H1 (cell line): ENCODE data around the gene HOXA6. TPM values are rescaled to one million over a fixed set of nuclear protein-coding genes. Genes with fewer than 3 reads are reported as not detected.

Source experiments
- CTCF ChIA-PET: fragments of 300-600 bp; sonication (Branson Sonifier 250); formaldehyde crosslinking; loops from one replicate; lab custom pipeline; 2021; ENCODE audit not compliant: partially characterized antibody; lab: Charles Lee
- POLR2A ChIA-PET: fragments of 300-600 bp; sonication (Branson Sonifier 250); formaldehyde crosslinking; loops from one replicate; lab custom pipeline; 2021; ENCODE audit warnings: inconsistent platforms; ENCODE audit not compliant: partially characterized antibody; lab: Charles Lee
- DNase-seq, 2 experiments: peaks; one replicate each; pipeline versions ENCODE4 v3.0.0 to v3.0.0-alpha.2; 2010 to 2022; ENCODE audit warnings: low spot score in 2 of 2, low read depth in 1 of 2, mixed read lengths in 1 of 2
- FAIRE-seq: peaks from 2 replicates; lab custom pipeline; 2011; peaks lifted over from hg19 to GRCh38; lab: Jason Lieb, UNC
- H2AFZ ChIP-seq: 2 replicates; pipeline ENCODE4 v1.8.1; 2012; ENCODE audit warnings: low read length, inconsistent platforms
- H2AK5ac ChIP-seq: 2 replicates; pipeline ENCODE4 v1.6.1; 2013; ENCODE audit warnings: low read depth, low read length
- H2BK120ac ChIP-seq: replicated peaks from 2 replicates; pipeline ENCODE3; 2013; ENCODE audit warnings: low read depth, low read length, inconsistent platforms
- H2BK12ac ChIP-seq: 2 replicates; pipeline ENCODE4 v1.6.1; 2013; ENCODE audit warnings: low read depth, low read length
- H2BK15ac ChIP-seq: 2 replicates; pipeline ENCODE4 v1.6.1; 2013; ENCODE audit warnings: low read length
- H2BK20ac ChIP-seq: 2 replicates; pipeline ENCODE4 v1.6.1; 2013; ENCODE audit warnings: low read length
- H2BK5ac ChIP-seq: 2 replicates; pipeline ENCODE4 v1.6.1; 2013; ENCODE audit warnings: low read depth, low read length
- H3K14ac ChIP-seq: 2 replicates; pipeline ENCODE4 v1.6.1; 2013; ENCODE audit warnings: inconsistent platforms; ENCODE audit not compliant: insufficient read length
- H3K18ac ChIP-seq: 2 replicates; pipeline ENCODE4 v1.6.1; 2013; ENCODE audit warnings: low read length; ENCODE audit errors: extremely low read depth
- H3K23ac ChIP-seq: 2 replicates; pipeline ENCODE4 v1.6.1; 2013; ENCODE audit warnings: inconsistent platforms; ENCODE audit not compliant: insufficient read length
- H3K23me2 ChIP-seq: 2 replicates; pipeline ENCODE4 v1.6.1; 2013; ENCODE audit warnings: low read depth, low read length
- H3K27ac ChIP-seq: 2 replicates; pipeline ENCODE4 v1.6.1; 2011; ENCODE audit warnings: low read depth, low read length, inconsistent platforms
- H3K27me3 ChIP-seq, 4 experiments: replicated peaks in 1 of 4; 1 replicate in 1 of 4; 2 replicates in 3 of 4; pipeline versions ENCODE4 v1.6.1 to v1.8.1; 2011 to 2013; ENCODE audit warnings: low read length in 3 of 4, mild to moderate bottlenecking in 3 of 4, inconsistent platforms in 2 of 4, mixed read lengths in 2 of 4, moderate library complexity in 1 of 4; ENCODE audit not compliant: control insufficient read depth in 3 of 4, insufficient read depth in 3 of 4; ENCODE audit errors: extremely low read depth in 1 of 4
- H3K36me3 ChIP-seq, 4 experiments: 2 replicates each; pipeline versions ENCODE4 v1.6.1 to v1.8.1; 2011 to 2013; ENCODE audit warnings: mild to moderate bottlenecking in 4 of 4, low read length in 3 of 4, moderate library complexity in 2 of 4, control low read depth in 1 of 4, inconsistent platforms in 1 of 4; ENCODE audit not compliant: insufficient read depth in 4 of 4, control insufficient read depth in 2 of 4
- H3K4ac ChIP-seq: replicated peaks from 2 replicates; pipeline ENCODE3; 2013; ENCODE audit warnings: low read length, low read depth, mixed read lengths, inconsistent platforms; ENCODE audit not compliant: insufficient read length
- H3K4me1 ChIP-seq, 4 experiments: replicated peaks in 1 of 4; 1 replicate in 1 of 4; 2 replicates in 3 of 4; pipeline versions ENCODE4 v1.6.1 to v1.8.1; 2011 to 2013; ENCODE audit warnings: low read length in 3 of 4, inconsistent platforms in 2 of 4, mixed read lengths in 1 of 4; ENCODE audit not compliant: insufficient read depth in 4 of 4, control insufficient read depth in 3 of 4
- H3K4me2 ChIP-seq, 2 experiments: 2 replicates each; pipeline versions ENCODE4 v1.6.1 to v1.8.1; 2011 to 2013; ENCODE audit warnings: low read depth in 2 of 2, low read length in 2 of 2, control low read depth in 1 of 2, inconsistent platforms in 1 of 2, mild to moderate bottlenecking in 1 of 2; ENCODE audit not compliant: insufficient read depth in 1 of 2
- H3K4me3 ChIP-seq, 4 experiments: fragments of 200-600, 300-600 bp in 1 of 4; sonication (generic), shearing (Covaris generic), sonication (Bioruptor Twin) in 1 of 4; 2 replicates each; pipeline versions ENCODE4 v1.5.1 to v1.8.1; 2011 to 2016; ENCODE audit warnings: low read length in 4 of 4, low read depth in 3 of 4, control low read depth in 2 of 4, inconsistent platforms in 2 of 4, mild to moderate bottlenecking in 2 of 4, mixed read lengths in 1 of 4, moderate library complexity in 1 of 4; ENCODE audit not compliant: insufficient read depth in 2 of 4; ENCODE audit errors: extremely low read depth in 1 of 4
- H3K56ac ChIP-seq: replicated peaks from 2 replicates; pipeline ENCODE3; 2013; ENCODE audit warnings: low read depth, mild to moderate bottlenecking, mixed read lengths, low read length, inconsistent platforms; ENCODE audit not compliant: insufficient read length
- H3K79me1 ChIP-seq: 2 replicates; pipeline ENCODE4 v1.6.1; 2013; ENCODE audit warnings: low read depth, low read length, control low read depth
- H3K79me2 ChIP-seq, 2 experiments: 2 replicates each; pipeline versions ENCODE4 v1.6.1 to v1.8.1; 2012 to 2013; ENCODE audit warnings: low read length in 2 of 2, mild to moderate bottlenecking in 2 of 2, inconsistent platforms in 1 of 2; ENCODE audit not compliant: insufficient read depth in 2 of 2, control insufficient read depth in 1 of 2
- H3K9ac ChIP-seq, 4 experiments: replicated peaks in 1 of 4; 1 replicate in 1 of 4; 2 replicates in 3 of 4; pipeline versions ENCODE4 v1.6.1 to v1.8.1; 2011 to 2013; ENCODE audit warnings: low read depth in 3 of 4, low read length in 3 of 4, control low read depth in 2 of 4, mild to moderate bottlenecking in 2 of 4, moderate library complexity in 2 of 4, inconsistent platforms in 1 of 4; ENCODE audit errors: extremely low read depth in 1 of 4
- H3K9me3 ChIP-seq, 2 experiments: 2 replicates each; pipeline versions ENCODE4 v1.6.1 to v1.8.1; 2012 to 2013; ENCODE audit warnings: mild to moderate bottlenecking in 2 of 2, moderate library complexity in 2 of 2, control low read depth in 1 of 2, inconsistent platforms in 1 of 2, low read depth in 1 of 2, low read length in 1 of 2, mixed read lengths in 1 of 2; ENCODE audit not compliant: insufficient read depth in 2 of 2
- H4K20me1 ChIP-seq, 2 experiments: replicated peaks in 1 of 2; 2 replicates each; pipeline versions ENCODE3 to v1.8.1; 2011 to 2013; ENCODE audit warnings: inconsistent platforms in 2 of 2, low read length in 2 of 2, mild to moderate bottlenecking in 1 of 2; ENCODE audit not compliant: insufficient read depth in 2 of 2, control insufficient read depth in 1 of 2
- H4K5ac ChIP-seq: 2 replicates; pipeline ENCODE4 v1.6.1; 2013; ENCODE audit warnings: low read length, low read depth, mixed read lengths, inconsistent platforms; ENCODE audit not compliant: insufficient read length
- H4K8ac ChIP-seq: 2 replicates; pipeline ENCODE4 v1.8.0; 2013; ENCODE audit warnings: mild to moderate bottlenecking, moderate library complexity, low read length, inconsistent platforms; ENCODE audit not compliant: insufficient read depth; ENCODE audit errors: extremely low read depth
- H4K91ac ChIP-seq: replicated peaks from 2 replicates; pipeline ENCODE3; 2013; ENCODE audit warnings: low read length, mixed read lengths, inconsistent platforms; ENCODE audit not compliant: insufficient read length
- CHD1 ChIP-seq: IDR thresholded peaks from 2 replicates; pipeline ENCODE4 v1.6.1; 2012; ENCODE audit warnings: low read depth, low read length, improper control_type of control experiment
- CTBP2 ChIP-seq: IDR thresholded peaks from 2 replicates; pipeline ENCODE4 v1.7.0; 2011; ENCODE audit warnings: borderline replicate concordance, mild to moderate bottlenecking, moderate library complexity, mixed read lengths, low read length; ENCODE audit not compliant: insufficient read depth, insufficient read length
- FOSL1 ChIP-seq: IDR thresholded peaks from 2 replicates; pipeline ENCODE4 v1.6.1; 2011; ENCODE audit warnings: mild to moderate bottlenecking, low read depth, low read length, moderate library complexity; ENCODE audit not compliant: insufficient read depth
- MAFK ChIP-seq: IDR thresholded peaks from 2 replicates; pipeline ENCODE4 v1.6.1; 2012; ENCODE audit warnings: low read depth, mild to moderate bottlenecking, improper control_type of control experiment, low read length
- RAD21 ChIP-seq, 2 experiments: IDR thresholded peaks in 1 of 2; conservative IDR thresholded peaks in 1 of 2; 2 replicates each; pipeline ENCODE4 v1.6.1; 2011; ENCODE audit warnings: low read depth in 2 of 2, low read length in 2 of 2, improper control_type of control experiment in 1 of 2, inconsistent platforms in 1 of 2, mild to moderate bottlenecking in 1 of 2, moderate library complexity in 1 of 2
- RFX5 ChIP-seq: IDR thresholded peaks from 2 replicates; pipeline ENCODE4 v1.6.1; 2011; ENCODE audit warnings: low read depth, low read length, improper control_type of control experiment, borderline replicate concordance
- SAP30 ChIP-seq: fragments of 300-600 bp; sonication (generic); IDR thresholded peaks from 2 replicates; pipeline ENCODE4 v1.7.1; 2012; ENCODE audit warnings: low read length, moderate library complexity, mild to moderate bottlenecking, inconsistent platforms; ENCODE audit not compliant: insufficient read depth, insufficient replicate concordance
- SP2 ChIP-seq: IDR thresholded peaks from 2 replicates; pipeline ENCODE4 v1.6.1; 2012; ENCODE audit warnings: mild to moderate bottlenecking, low read length, inconsistent platforms
- TBP ChIP-seq: IDR thresholded peaks from 2 replicates; pipeline ENCODE4 v1.6.1; 2011; ENCODE audit warnings: low read depth, low read length, improper control_type of control experiment
- ZNF274 ChIP-seq: IDR thresholded peaks from 2 replicates; pipeline ENCODE4 v1.7.0; 2012; ENCODE audit warnings: low read length, borderline replicate concordance; ENCODE audit errors: extremely low read depth
- WGBS, 2 experiments: shearing (Covaris generic) in 1 of 2; methylation state at CpG; one replicate each; pipeline versions ENCODE4 v1.1.6 to v1.1.7; 2013 to 2015; ENCODE audit warnings: low lambda C conversion rate in 2 of 2, mixed read lengths in 2 of 2, inconsistent platforms in 1 of 2, low coverage in 1 of 2, missing lambda C conversion rate in 1 of 2; ENCODE audit not compliant: insufficient replicate concordance in 2 of 2, insufficient coverage in 1 of 2, insufficient read length in 1 of 2; ENCODE audit errors: extremely low coverage in 1 of 2, missing lambda C conversion rate in 1 of 2; 5-methylcytosine and 5-hydroxymethylcytosine counted together
- polyA plus RNA-seq, 7 experiments: library from polyadenylated mRNA; depleted of rRNA in 3 of 7; stranded (reverse) in 5 of 7; unstranded in 2 of 7; fragments of >200 nt in 5 of 7; fragments of 200-250 nt in 2 of 7; gene quantifications; 1 replicate in 5 of 7; 2 replicates in 1 of 7; 4 replicates in 1 of 7; pipeline versions ENCODE4 v1.2.1 to v1.2.3, GENCODE V29; 2011 to 2013; ENCODE audit warnings: missing spikeins in 2 of 7, mixed read lengths in 2 of 7
- total RNA-seq: library from RNA; stranded (reverse); fragmentation: NEBNext Ultra II Directional; extraction: Animal tissue kit (Norgen Biotek cat#: 25700); gene quantifications from 2 replicates; pipeline ENCODE4 v1.2.1, GENCODE V29; 2021

The HOXA6 gene
- total and polyA plus RNA-seq, 2 of the 8 experiments (the other 6 are each of a cell fraction or from before 2014, with no cell fraction given), result not detected

DNA sequence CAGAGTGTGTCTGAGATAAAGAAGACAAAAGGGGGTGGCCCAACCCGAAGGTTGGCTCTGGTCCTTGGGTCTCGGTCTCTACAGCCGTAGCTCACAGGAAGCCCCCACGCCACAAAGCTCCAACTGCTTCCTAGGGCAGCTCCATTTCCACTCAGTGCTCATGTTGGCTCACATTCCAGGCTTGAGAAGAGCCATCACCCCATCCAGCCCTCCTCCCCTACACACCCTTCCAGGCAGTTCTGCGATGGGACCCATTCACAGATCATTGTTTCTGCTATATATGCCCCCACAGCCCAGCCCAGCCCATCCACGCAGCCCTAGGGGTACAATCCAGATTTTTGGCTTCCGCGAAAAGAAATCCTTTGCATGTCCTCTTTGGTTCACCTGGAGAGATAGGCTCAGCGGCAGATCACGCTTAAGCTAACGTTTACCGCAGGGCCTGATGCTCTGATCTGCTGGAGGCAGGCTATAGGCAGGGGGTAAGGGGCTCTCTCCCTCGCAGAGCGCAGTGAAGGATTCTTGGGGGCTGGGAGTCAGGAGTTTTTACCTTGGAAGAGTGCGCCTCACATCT lies 43.7 kb upstream of the HOXA6 start:
- H2BK15ac ChIP-seq, result no peak overlapping the region
- TF ChIP-seq CHD1, result no peak
- TF ChIP-seq MAFK, result no peak
- TF ChIP-seq SP2, result no peak
- TF ChIP-seq CTBP2, result no peak
- TF ChIP-seq RAD21 (IDR thresholded peaks at IDR 0.05 in 1 of 2, conservative IDR thresholded peaks at IDR 0.05 in 1 of 2; ENCODE audit: low read depth in 2 of 2, low read length in 2 of 2), result no peak
- TF ChIP-seq TBP, result no peak
- no peak for TF ChIP-seq ZNF274
- TF ChIP-seq RFX5, result no peak
- TF ChIP-seq FOSL1, result no peak
- no peak for TF ChIP-seq SAP30

More for the DNA sequence above, 43.7 kb upstream of the HOXA6 start:
- Histone ChIP-seq H3K27ac (no peak overlapping the region), H2BK5ac (no peak overlapping the region), H3K4ac (no peak overlapping the region), H3K23me2 (no peaks in the 10 kb centered on the region), H2BK20ac (no peak overlapping the region), H3K4me1 (peaks cover 0 to 17% (median 12%) of the 10 kb centered on the region in 4 experiments; a peak in 5 of 7 replicates), H4K5ac (no peak overlapping the region), H3K79me2 (no peaks in the 10 kb centered on the region), H3K18ac (no peak overlapping the region), H2AK5ac (no peak overlapping the region), H4K91ac (no peak overlapping the region), H3K4me3 (no peak overlapping the region), H4K8ac (no peak overlapping the region), H3K9me3 (peaks cover 0 to 3% of the 10 kb centered on the region in 2 experiments; a peak in 1 of 4 replicates), H2BK12ac (0 out of 2 replicates have a peak overlapping the region, but pooled peaks have one; percentile 27), H3K27me3 (peaks cover 86 to 100% (median 96%) of the 10 kb centered on the region in 4 experiments), H3K14ac (no peak overlapping the region), H2BK120ac (no peak overlapping the region), H3K4me2 (no peak overlapping the region; a peak in 1 of 4 replicates), H2AFZ (no peak overlapping the region), H3K36me3 (peaks cover 0 to 10% (median 0%) of the 10 kb centered on the region in 4 experiments; a peak in 1 of 8 replicates), H3K56ac (no peak overlapping the region), H3K79me1 (no peaks in the 10 kb centered on the region), H3K23ac (no peak overlapping the region), H4K20me1 (peaks cover 22 to 52% of the 10 kb centered on the region in 2 experiments), H3K9ac (no peak overlapping the region)
- 25% methylated on average over 15 of the region's 15 CpGs; no CpG with 5 or more reads in 1 of the 2 experiments for WGBS, 2 experiments
- DNase-seq (no peak), FAIRE-seq (no peak)
- CTCF ChIA-PET, result interaction anchor here (0.8 to 9.1 kb wide), 10 partner anchors 8 to 829 kb away, joined by 3 to 64 read pairs (median 4); partner anchors contain the start of genes HOXA13 and HOXA5
- POLR2A ChIA-PET, result no interaction called here
